GM12878 (cell line): ENCODE measurements around the gene ANLN. TPM values are rescaled to one million over a fixed set of nuclear protein-coding genes. Genes with fewer than 3 reads are reported as not detected.

Source experiments
- ATAC-seq: fragments of 200-7000 bp; cut with Tn5 transposase; 3 replicates; pipeline ENCODE4 v1.9.1; 2020; ENCODE audit warnings: mild to moderate bottlenecking, moderate library complexity
- BruUV-seq: library from RNA; stranded (reverse); fragments of 400-500 nt; replicated peaks from 2 replicates; lab custom pipeline; 2021; lab: Mats Ljungman, UMichigan
- CTCF ChIA-PET: fragments of 300-600 bp; sonication (Branson Sonifier 250); formaldehyde crosslinking; extraction: SDS; loops from one replicate; lab custom pipeline; 2021; ENCODE audit warnings: inconsistent platforms; lab: Yijun Ruan, JAX
- POLR2A ChIA-PET: fragments of 350-600 bp; formaldehyde crosslinking; extraction: SDS; loops from one replicate; lab custom pipeline; 2021; ENCODE audit warnings: inconsistent platforms; lab: Charles Lee
- RAD21 ChIA-PET: fragments of 300-600 bp; sonication (Branson Sonifier 250); formaldehyde crosslinking; loops from one replicate; lab custom pipeline; 2023; ENCODE audit warnings: antibody characterized with exemption; ENCODE audit not compliant: unreplicated experiment; lab: Charles Lee
- SMC1A ChIA-PET: fragments of 300-600 bp; sonication (Branson Sonifier 250); formaldehyde crosslinking; loops from one replicate; lab custom pipeline; 2023; ENCODE audit not compliant: unreplicated experiment, uncharacterized antibody; lab: Charles Lee
- DNase-seq: peaks from one replicate; pipeline ENCODE4 v3.0.0-alpha.2; 2011; ENCODE audit warnings: low read depth, low spot score
- FAIRE-seq: peaks from 3 replicates; lab custom pipeline; 2011; peaks lifted over from hg19 to GRCh38; lab: Jason Lieb, UNC
- H2AFZ ChIP-seq: 2 replicates; pipeline ENCODE4 v1.6.0; 2011; ENCODE audit warnings: low read depth, low read length, control low read depth; ENCODE audit not compliant: control insufficient read depth
- H3K27ac ChIP-seq: 2 replicates; pipeline ENCODE4 v1.5.1; 2011; ENCODE audit warnings: control low read depth; ENCODE audit not compliant: control insufficient read depth, insufficient read depth
- H3K27me3 ChIP-seq, 2 experiments: replicated peaks in 1 of 2; 2 replicates each; pipeline versions ENCODE4 v1.6.0 to v1.6.1; 2011; ENCODE audit warnings: low read length in 1 of 2; ENCODE audit not compliant: control insufficient read depth in 2 of 2, insufficient read depth in 2 of 2
- H3K36me3 ChIP-seq, 2 experiments: 2 replicates each; pipeline ENCODE4 v1.5.1; 2011; ENCODE audit warnings: low read length in 1 of 2; ENCODE audit not compliant: control insufficient read depth in 2 of 2, insufficient read depth in 2 of 2
- H3K4me1 ChIP-seq: 2 replicates; pipeline ENCODE4 v1.6.1; 2011; ENCODE audit warnings: mild to moderate bottlenecking, low read length, moderate library complexity, mixed read lengths; ENCODE audit not compliant: control insufficient read depth, insufficient read depth
- H3K4me2 ChIP-seq: 2 replicates; pipeline ENCODE4 v1.6.0; 2011; ENCODE audit warnings: control low read depth; ENCODE audit not compliant: control insufficient read depth, insufficient read depth
- H3K4me3 ChIP-seq: fragments of 200-600 bp; sonication (generic); 2 replicates; pipeline ENCODE4 v1.5.1; 2016
- H3K79me2 ChIP-seq: 2 replicates; pipeline ENCODE4 v1.6.0; 2011; ENCODE audit warnings: low read length; ENCODE audit not compliant: control insufficient read depth, insufficient read depth
- H3K9ac ChIP-seq: 2 replicates; pipeline ENCODE4 v1.8.0; 2011; ENCODE audit warnings: low read length, control low read depth, mixed read lengths; ENCODE audit not compliant: control insufficient read depth, insufficient read depth
- H3K9me3 ChIP-seq: replicated peaks from 3 replicates; pipeline ENCODE4 v1.5.1; 2011; ENCODE audit warnings: mild to moderate bottlenecking, low read length; ENCODE audit not compliant: control insufficient read depth, insufficient read depth
- H4K20me1 ChIP-seq: 2 replicates; pipeline ENCODE4 v1.6.0; 2011; ENCODE audit not compliant: control insufficient read depth, insufficient read depth
- ATF7 ChIP-seq: fragments of 450-650 bp; IDR thresholded peaks from 2 replicates; pipeline ENCODE4 v1.6.1; 2016; ENCODE audit warnings: low read depth, mild to moderate bottlenecking
- BMI1 ChIP-seq: fragments of 450-650 bp; IDR thresholded peaks from 2 replicates; pipeline ENCODE4 v1.6.1; 2016; ENCODE audit warnings: mild to moderate bottlenecking, moderate library complexity, borderline replicate concordance
- BRCA1 ChIP-seq: IDR thresholded peaks from 2 replicates; pipeline ENCODE4 v1.6.1; 2011; ENCODE audit warnings: low read depth, low read length, improper control_type of control experiment
- CHD4 ChIP-seq: fragments of 200-600 bp; sonication (generic); IDR thresholded peaks from 2 replicates; pipeline ENCODE4 v1.6.1; 2016; ENCODE audit warnings: mild to moderate bottlenecking
- HDAC2 ChIP-seq: fragments of 200-600 bp; sonication (generic); IDR thresholded peaks from 2 replicates; pipeline ENCODE4 v1.6.1; 2017
- JUND ChIP-seq: IDR thresholded peaks from 2 replicates; pipeline ENCODE4 v1.6.1; 2012; ENCODE audit warnings: low read depth, mild to moderate bottlenecking, low read length, improper control_type of control experiment, moderate library complexity
- MAX ChIP-seq: IDR thresholded peaks from 2 replicates; pipeline ENCODE4 v1.6.1; 2012; ENCODE audit warnings: low read depth, low read length, improper control_type of control experiment
- MXI1 ChIP-seq: fragments of 150-350 bp; IDR thresholded peaks from 2 replicates; pipeline ENCODE4 v1.6.1; 2011; ENCODE audit warnings: low read depth, mild to moderate bottlenecking, inconsistent platforms, low read length, improper control_type of control experiment
- MYB ChIP-seq: fragments of 150-350 bp; IDR thresholded peaks from 2 replicates; pipeline ENCODE4 v1.6.1; 2014; ENCODE audit warnings: mild to moderate bottlenecking, low read depth, low read length, borderline replicate concordance
- SPI1 ChIP-seq: IDR thresholded peaks from 2 replicates; pipeline ENCODE4 v1.6.1; 2011; ENCODE audit warnings: low read depth, mild to moderate bottlenecking, low read length, moderate library complexity, borderline replicate concordance; ENCODE audit not compliant: insufficient read depth
- SUZ12 ChIP-seq: fragments of 200-600 bp; sonication (generic); IDR thresholded peaks from one replicate; pipeline ENCODE4 v1.6.1; 2018; ENCODE audit warnings: antibody characterized with exemption, mild to moderate bottlenecking; ENCODE audit not compliant: unreplicated experiment
- TCF7 ChIP-seq: IDR thresholded peaks from 2 replicates; pipeline ENCODE4 v1.6.1; 2014; ENCODE audit warnings: antibody characterized with exemption, borderline replicate concordance
- ZNF217 ChIP-seq: fragments of 450-650 bp; IDR thresholded peaks from 2 replicates; pipeline ENCODE4 v1.6.1; 2017; ENCODE audit warnings: antibody characterized with exemption, mild to moderate bottlenecking
- WGBS: methylation state at CpG from one replicate; pipeline ENCODE4 v1.1.6; 2016; ENCODE audit warnings: low lambda C conversion rate; ENCODE audit not compliant: insufficient replicate concordance, insufficient coverage; ENCODE audit errors: missing lambda C conversion rate; 5-methylcytosine and 5-hydroxymethylcytosine counted together
- in situ Hi-C: fragments of 300-500 bp; cut with MboI; formaldehyde crosslinking; loops from 9 replicates; pipeline ENCODE4 v1.14.3; 2018; ENCODE audit warnings: mixed read lengths
- intact Hi-C: fragments of 100-400 bp; cut with micrococcal nuclease; formaldehyde crosslinking; loops from one replicate; pipeline ENCODE4 v1.14.2; 2022; ENCODE audit not compliant: unreplicated experiment
- polyA plus RNA-seq, 11 experiments: library from polyadenylated mRNA; depleted of rRNA in 4 of 11; unstranded in 6 of 11; stranded (reverse) in 5 of 11; fragments of >200 nt; fragmentation: Nextera tagmentation in 4 of 11; fragmentation: Illumina TruSeq in 1 of 11; extraction: Ambion mirVana in 4 of 11; extraction: Trizol in 1 of 11; gene quantifications; 1 replicate in 1 of 11; 2 replicates in 10 of 11; pipeline versions ENCODE4 v1.2.1 to v1.2.3, GENCODE V29; 2011 to 2016; ENCODE audit warnings: inconsistent platforms in 2 of 11, missing spikeins in 2 of 11, low read depth in 1 of 11
- total RNA-seq, 4 experiments: library from RNA; depleted of rRNA in 3 of 4; stranded (reverse); fragments of >200 nt in 3 of 4; fragmentation: Illumina TruSeq in 1 of 4; extraction: Trizol in 1 of 4; gene quantifications; 2 replicates each; pipeline versions ENCODE4 v1.2.1 to v1.2.3, GENCODE V29; 2013 to 2021
- TF ChIP-seq, protein P1 (sequence below): IDR thresholded peaks from 2 replicates; pipeline ENCODE4 v1.6.1; 2012; ENCODE audit warnings: low read depth, low read length, improper control_type of control experiment

The ANLN gene
- total and polyA plus RNA-seq, 10 of the 15 experiments (the other 5 are each of a cell fraction or from before 2014, with no cell fraction given): 9.5 to 32.1 (median 24.2) TPM

DNA sequence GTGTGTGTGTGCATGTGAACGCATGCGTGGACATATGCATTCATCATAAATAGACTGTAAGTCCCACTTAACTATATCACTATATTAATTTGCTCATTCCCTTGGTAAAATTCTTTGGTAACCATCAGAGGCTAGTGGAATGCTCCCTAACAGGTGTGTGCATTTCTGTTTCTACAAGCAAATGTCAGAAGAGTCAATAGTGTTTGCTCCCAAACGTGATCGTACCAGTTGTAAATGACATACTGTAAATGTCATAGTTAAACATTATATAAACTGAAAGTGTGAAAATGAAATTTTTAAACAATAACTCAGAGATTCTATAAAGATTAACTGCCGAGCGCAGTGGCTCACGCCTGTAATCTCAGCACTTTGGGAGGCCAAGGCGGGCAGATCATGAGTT lies 94.6 kb downstream of the ANLN start:
- DNase-seq: no peak
- Histone ChIP-seq H3K4me2 (no peak overlapping the region), H3K27me3 (no peaks in the 10 kb centered on the region; a peak in 1 of 4 replicates), H3K9ac (no peak overlapping the region), H4K20me1 (no peaks in the 10 kb centered on the region)
- BruUV-seq: no TSS peak
- CTCF ChIA-PET: no interaction called here
- 76% methylated on average over 8 of the region's 8 CpGs for WGBS
- RAD21 ChIA-PET: no interaction called here
- SMC1A ChIA-PET: no interaction called here
- POLR2A ChIA-PET: no interaction called here
- no peak for TF ChIP-seq TCF7
- no peak for TF ChIP-seq CHD4
- TF ChIP-seq SUZ12: no peak
- no peak for TF ChIP-seq ATF7
- no peak for TF ChIP-seq ZNF217
- TF ChIP-seq MXI1: no peak
- TF ChIP-seq, protein P1, sequence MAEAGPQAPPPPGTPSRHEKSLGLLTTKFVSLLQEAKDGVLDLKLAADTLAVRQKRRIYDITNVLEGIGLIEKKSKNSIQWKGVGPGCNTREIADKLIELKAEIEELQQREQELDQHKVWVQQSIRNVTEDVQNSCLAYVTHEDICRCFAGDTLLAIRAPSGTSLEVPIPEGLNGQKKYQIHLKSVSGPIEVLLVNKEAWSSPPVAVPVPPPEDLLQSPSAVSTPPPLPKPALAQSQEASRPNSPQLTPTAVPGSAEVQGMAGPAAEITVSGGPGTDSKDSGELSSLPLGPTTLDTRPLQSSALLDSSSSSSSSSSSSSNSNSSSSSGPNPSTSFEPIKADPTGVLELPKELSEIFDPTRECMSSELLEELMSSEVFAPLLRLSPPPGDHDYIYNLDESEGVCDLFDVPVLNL: no peak
- TF ChIP-seq HDAC2: no peak
- TF ChIP-seq MAX: no peak
- TF ChIP-seq BMI1: no peak
- no peak for TF ChIP-seq BRCA1
- TF ChIP-seq MYB: no peak
- TF ChIP-seq SPI1: no peak
- no peak for TF ChIP-seq JUND
- TF ChIP-seq, all 136 proteins: peak for 0
- ATAC-seq (no peak), FAIRE-seq (no peak)
- Histone ChIP-seq H3K36me3 (no peaks in the 10 kb centered on the region), H3K4me3 (no peak overlapping the region), H3K79me2 (no peaks in the 10 kb centered on the region), H3K27ac (no peak overlapping the region), H3K9me3 (no peaks in the 10 kb centered on the region; the same call in 2 of the 3 replicates), H3K4me1 (no peaks in the 10 kb centered on the region), H2AFZ (no peak overlapping the region)
- intact Hi-C loops: loop anchor here (10.0 kb wide), 1 partner anchor 371 kb away; no protein-coding TSS in a partner anchor
- in situ Hi-C loops: loop anchor here (5.0 kb wide), 1 partner anchor 718 kb away; no protein-coding TSS in a partner anchor
